ENCODE data around the gene SIN3A. TPM values are rescaled to one million over a fixed set of nuclear protein-coding genes. Genes with fewer than 3 reads are reported as not detected.

The SIN3A gene
- total and polyA plus RNA-seq, 9 of the 15 experiments (the other 6 are each of a cell fraction or from before 2014, with no cell fraction given), result 11.1 to 70.3 (median 25.3) TPM

GRCh38 chr15:75454471-75455378 lies 3.2 kb upstream of the SIN3A start (continued):
- 0 out of 2 replicates have a peak, but pooled peaks have one; percentile 65 for TF ChIP-seq RERE (CRISPR knock-in tag; IDR thresholded peaks at IDR 0.05; ENCODE audit: borderline replicate concordance)
- no peak for TF ChIP-seq ZNF609 (CRISPR knock-in tag; IDR thresholded peaks at IDR 0.05; ENCODE audit: borderline replicate concordance)
- TF ChIP-seq E2F5 (CRISPR knock-in tag; IDR thresholded peaks at IDR 0.05), result no peak
- TF ChIP-seq ZNF699 (CRISPR knock-in tag; IDR thresholded peaks at IDR 0.05; ENCODE audit: insufficient replicate concordance), result no peak
- no peak for TF ChIP-seq KDM4B (IDR thresholded peaks at IDR 0.05; ENCODE audit: borderline replicate concordance in 2 of 2, low read depth in 1 of 2)
- TF ChIP-seq XRCC5 (IDR thresholded peaks at IDR 0.05; ENCODE audit: low read depth, low read length), result no peak
- TF ChIP-seq HLTF (IDR thresholded peaks at IDR 0.05), result no peak
- TF ChIP-seq CREM (IDR thresholded peaks at IDR 0.05; ENCODE audit: low read depth), result 0 out of 2 replicates have a peak, but pooled peaks have one; percentile 1
- peak; percentile 22 for TF ChIP-seq RBM22 (IDR thresholded peaks at IDR 0.05; ENCODE audit: low read depth, low read length, poor library complexity, severe bottlenecking)
- no peak for TF ChIP-seq ZNF12 (CRISPR knock-in tag; IDR thresholded peaks at IDR 0.05)
- no peak for TF ChIP-seq TEAD4 (IDR thresholded peaks at IDR 0.05; ENCODE audit: low read length)
- no peak for TF ChIP-seq TEAD4 (CRISPR knock-in tag; IDR thresholded peaks at IDR 0.05; ENCODE audit: borderline replicate concordance)
- TF ChIP-seq ZBTB8A (IDR thresholded peaks at IDR 0.05; ENCODE audit: partially characterized antibody), result no peak
- no peak for TF ChIP-seq PREB (CRISPR knock-in tag; IDR thresholded peaks at IDR 0.05)

All from K562 (cell line).